Measurements from ENCODE around the gene IKZF3.

GRCh38 chr17:39769974-39770587, 94.0 kb downstream of the IKZF3 start:
- TF ChIP-seq CTCF (conservative IDR thresholded peaks at IDR 0.05; ENCODE audit: low read length) (no peak), EZH2phosphoT487 (IDR thresholded peaks at IDR 0.05; ENCODE audit: borderline replicate concordance) (no peak)

Measured in Loucy (cell line).